GM19023 (cell line): ENCODE measurements around the gene LRRC8D.

Experiments
- ATAC-seq: cut with Tn5 transposase; IDR thresholded peaks from one replicate; pipeline ENCODE4 v1.9.1; 2021; ENCODE audit warnings: mild to moderate bottlenecking, moderate library complexity; ENCODE audit not compliant: unreplicated experiment

The LRRC8D gene

GRCh38 chr1:89806616-89807015 is 14.2 kb upstream of the LRRC8D start:
- ATAC-seq = no peak

- ATAC-seq = no peak
Measured at GRCh38 chr1:89807503-89807902, 13.3 kb upstream of the LRRC8D start.

- ATAC-seq = no peak
Measured at GRCh38 chr1:89807983-89808382, 12.8 kb upstream of the LRRC8D start.

- no peak for ATAC-seq
Measured at GRCh38 chr1:89808441-89809117, 12.3 kb upstream of the LRRC8D start.

- no peak for ATAC-seq
Measured at GRCh38 chr1:89809556-89809955, 11.3 kb upstream of the LRRC8D start.

- no peak for ATAC-seq
Measured at GRCh38 chr1:89810302-89810701, 10.5 kb upstream of the LRRC8D start.

- ATAC-seq = no peak
Measured at GRCh38 chr1:89810880-89811279, 10.0 kb upstream of the LRRC8D start.

GRCh38 chr1:89812992-89813391 is 7.8 kb upstream of the LRRC8D start:
- ATAC-seq = no peak

- ATAC-seq = no peak
Measured at GRCh38 chr1:89815040-89815439, 5.8 kb upstream of the LRRC8D start.

GRCh38 chr1:89815611-89816010 is 5.2 kb upstream of the LRRC8D start:
- no peak for ATAC-seq

- no peak for ATAC-seq
Measured at GRCh38 chr1:89816366-89816765, 4.5 kb upstream of the LRRC8D start.

GRCh38 chr1:89821322-89822108 is 683 bp downstream of the LRRC8D start:
- peak; percentile 62 for ATAC-seq

- no peak for ATAC-seq
Measured at GRCh38 chr1:89822109-89822962, 1.5 kb downstream of the LRRC8D start.

- ATAC-seq = no peak
Measured at GRCh38 chr1:89822999-89823628, 2.3 kb downstream of the LRRC8D start.

GRCh38 chr1:89823679-89824292 is 3.0 kb downstream of the LRRC8D start:
- ATAC-seq = no peak

- ATAC-seq = no peak
Measured at GRCh38 chr1:89826594-89826993, 5.8 kb downstream of the LRRC8D start.

GRCh38 chr1:89827330-89827729 is 6.5 kb downstream of the LRRC8D start:
- ATAC-seq = no peak

- ATAC-seq = no peak
Measured at GRCh38 chr1:89827902-89828301, 7.1 kb downstream of the LRRC8D start.

GRCh38 chr1:89829186-89829585 is 8.4 kb downstream of the LRRC8D start:
- ATAC-seq = no peak

- no peak for ATAC-seq
Measured at GRCh38 chr1:89831462-89832120, 10.8 kb downstream of the LRRC8D start.
